Measurements from ENCODE around the gene EYA3. TPM values are rescaled to one million over a fixed set of nuclear protein-coding genes. Genes with fewer than 3 reads are reported as not detected.

EYA3 gene
- total and polyA plus RNA-seq, 10 of the 15 experiments (the other 5 are each of a cell fraction or from before 2014, with no cell fraction given) = 13.0 to 46.6 (median 23.4) TPM

- TF ChIP-seq ETV6 (conservative IDR thresholded peaks at IDR 0.05 in 1 of 2, IDR thresholded peaks at IDR 0.05 in 1 of 2; ENCODE audit: borderline replicate concordance in 1 of 2, low read depth in 1 of 2) = peak in 1 of 2 experiments; percentile 43; a peak in 1 of 4 replicates
- TF ChIP-seq ZBTB40 (IDR thresholded peaks at IDR 0.05; ENCODE audit: borderline replicate concordance) = peak; percentile 97
- TF ChIP-seq HDGF (IDR thresholded peaks at IDR 0.05) = peak; percentile 21
- peak; percentile 49 for TF ChIP-seq ATF7 (IDR thresholded peaks at IDR 0.05; ENCODE audit: low read depth)
- 0 out of 2 replicates have a peak, but pooled peaks have one; percentile 20 for TF ChIP-seq SMARCA5 (IDR thresholded peaks at IDR 0.05)
- peak; percentile 89 for TF ChIP-seq NR2C2 (IDR thresholded peaks at IDR 0.05; ENCODE audit: borderline replicate concordance, control insufficient read depth, insufficient read length, low read depth)
- TF ChIP-seq PAX5 (IDR thresholded peaks at IDR 0.05; ENCODE audit: borderline replicate concordance, low read depth, low read length) = peak; percentile 61; the same call in 1 of the 2 replicates
- 0 out of 3 replicates have a peak, but pooled peaks have one; percentile 9 for TF ChIP-seq POU2F2 (IDR thresholded peaks at IDR 0.05; ENCODE audit: borderline replicate concordance, low read depth, low read length)
- TF ChIP-seq, protein P1, sequence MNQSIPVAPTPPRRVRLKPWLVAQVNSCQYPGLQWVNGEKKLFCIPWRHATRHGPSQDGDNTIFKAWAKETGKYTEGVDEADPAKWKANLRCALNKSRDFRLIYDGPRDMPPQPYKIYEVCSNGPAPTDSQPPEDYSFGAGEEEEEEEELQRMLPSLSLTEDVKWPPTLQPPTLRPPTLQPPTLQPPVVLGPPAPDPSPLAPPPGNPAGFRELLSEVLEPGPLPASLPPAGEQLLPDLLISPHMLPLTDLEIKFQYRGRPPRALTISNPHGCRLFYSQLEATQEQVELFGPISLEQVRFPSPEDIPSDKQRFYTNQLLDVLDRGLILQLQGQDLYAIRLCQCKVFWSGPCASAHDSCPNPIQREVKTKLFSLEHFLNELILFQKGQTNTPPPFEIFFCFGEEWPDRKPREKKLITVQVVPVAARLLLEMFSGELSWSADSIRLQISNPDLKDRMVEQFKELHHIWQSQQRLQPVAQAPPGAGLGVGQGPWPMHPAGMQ (IDR thresholded peaks at IDR 0.05; ENCODE audit: borderline replicate concordance) = no peak
- TF ChIP-seq NR2C1 (IDR thresholded peaks at IDR 0.05) = peak; percentile 98
- no peak for TF ChIP-seq BMI1 (IDR thresholded peaks at IDR 0.05; ENCODE audit: borderline replicate concordance)
- TF ChIP-seq ELK1 (IDR thresholded peaks at IDR 0.05; ENCODE audit: low read depth, low read length) = no peak
- TF ChIP-seq NRF1 (conservative IDR thresholded peaks at IDR 0.05; ENCODE audit: low read depth, low read length) = peak; percentile 48
- TF ChIP-seq LARP7 (IDR thresholded peaks at IDR 0.05) = no peak; the same call in 1 of the 2 replicates
- peak; percentile 88 for TF ChIP-seq MTA2 (IDR thresholded peaks at IDR 0.05; ENCODE audit: low read depth)
- no peak for TF ChIP-seq ZNF207 (IDR thresholded peaks at IDR 0.05; ENCODE audit: borderline replicate concordance)
- peak; percentile 21; the same call in 1 of the 2 replicates for TF ChIP-seq CREM (IDR thresholded peaks at IDR 0.05; ENCODE audit: low read depth)
- TF ChIP-seq, protein P2, sequence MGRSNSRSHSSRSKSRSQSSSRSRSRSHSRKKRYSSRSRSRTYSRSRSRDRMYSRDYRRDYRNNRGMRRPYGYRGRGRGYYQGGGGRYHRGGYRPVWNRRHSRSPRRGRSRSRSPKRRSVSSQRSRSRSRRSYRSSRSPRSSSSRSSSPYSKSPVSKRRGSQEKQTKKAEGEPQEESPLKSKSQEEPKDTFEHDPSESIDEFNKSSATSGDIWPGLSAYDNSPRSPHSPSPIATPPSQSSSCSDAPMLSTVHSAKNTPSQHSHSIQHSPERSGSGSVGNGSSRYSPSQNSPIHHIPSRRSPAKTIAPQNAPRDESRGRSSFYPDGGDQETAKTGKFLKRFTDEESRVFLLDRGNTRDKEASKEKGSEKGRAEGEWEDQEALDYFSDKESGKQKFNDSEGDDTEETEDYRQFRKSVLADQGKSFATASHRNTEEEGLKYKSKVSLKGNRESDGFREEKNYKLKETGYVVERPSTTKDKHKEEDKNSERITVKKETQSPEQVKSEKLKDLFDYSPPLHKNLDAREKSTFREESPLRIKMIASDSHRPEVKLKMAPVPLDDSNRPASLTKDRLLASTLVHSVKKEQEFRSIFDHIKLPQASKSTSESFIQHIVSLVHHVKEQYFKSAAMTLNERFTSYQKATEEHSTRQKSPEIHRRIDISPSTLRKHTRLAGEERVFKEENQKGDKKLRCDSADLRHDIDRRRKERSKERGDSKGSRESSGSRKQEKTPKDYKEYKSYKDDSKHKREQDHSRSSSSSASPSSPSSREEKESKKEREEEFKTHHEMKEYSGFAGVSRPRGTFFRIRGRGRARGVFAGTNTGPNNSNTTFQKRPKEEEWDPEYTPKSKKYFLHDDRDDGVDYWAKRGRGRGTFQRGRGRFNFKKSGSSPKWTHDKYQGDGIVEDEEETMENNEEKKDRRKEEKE (IDR thresholded peaks at IDR 0.05) = no peak
- peak; percentile 72 for TF ChIP-seq IKZF1 (conservative IDR thresholded peaks at IDR 0.05)
- TF ChIP-seq SIN3A (IDR thresholded peaks at IDR 0.05; ENCODE audit: low read depth, low read length) = peak; percentile 80
Measured at GRCh38 chr1:28088168-28088961, at the start of gene EYA3 (continued).
